T-helper 17 cell (primary cell): ENCODE measurements around the gene ZNF683. TPM values are rescaled to one million over a fixed set of nuclear protein-coding genes. Genes with fewer than 3 reads are reported as not detected.
"Not testable (repeated sequence)": the region's sequence is repeated elsewhere in the genome, so short reads cannot be mapped to it uniquely, and the experiment has no call there.

Source experiments
- ATAC-seq: fragments of 150-1000 bp; cut with Tn5 transposase; 2 replicates; pipeline ENCODE4 v1.10.0; 2021; ENCODE audit warnings: mild to moderate bottlenecking, moderate library complexity
- DNase-seq, 3 donors: peaks; one replicate each; pipeline versions ENCODE4 v3.0.0 to v3.0.0-alpha.2; 2020 to 2021
- H3K9me3 ChIP-seq: one replicate; pipeline ENCODE4 v1.7.0; 2013; ENCODE audit warnings: low read length, mild to moderate bottlenecking; ENCODE audit not compliant: control insufficient read depth, poor library complexity, severe bottlenecking
- H3K27ac Mint-ChIP-seq: one replicate; pipeline ENCODE4 v1.8.0; 2022; ENCODE audit warnings: mild to moderate bottlenecking, moderate library complexity, mixed read lengths
- H3K27me3 Mint-ChIP-seq: one replicate; pipeline ENCODE4 v1.8.0; 2022; ENCODE audit warnings: mixed read lengths
- H3K36me3 Mint-ChIP-seq: one replicate; pipeline ENCODE4 v1.8.0; 2022; ENCODE audit warnings: low read depth, mixed read lengths
- H3K4me1 Mint-ChIP-seq: one replicate; pipeline ENCODE4 v1.8.0; 2022; ENCODE audit warnings: mild to moderate bottlenecking, mixed read lengths
- H3K4me3 Mint-ChIP-seq: one replicate; pipeline ENCODE4 v1.8.0; 2022; ENCODE audit warnings: mild to moderate bottlenecking, moderate library complexity, mixed read lengths
- total RNA-seq, 4 donors: library from RNA in 2 of 4; stranded (reverse) in 2 of 4; gene quantifications; one replicate each; pipeline ENCODE4 v1.2.3 and lab custom pipeline; 2022 to 2026

ZNF683 gene
- total RNA-seq, 2 donors from 2014 or later, result not detected

- Mint-ChIP-seq H3K27me3 (peaks cover 49% of the 10 kb centered on the region), H3K36me3 (peaks cover 2% of the 10 kb centered on the region), H3K4me1 (peaks cover 3% of the 10 kb centered on the region), H3K4me3 (no peak overlapping the region), H3K27ac (no peak overlapping the region)
- no peaks in the 10 kb centered on the region for H3K9me3 ChIP-seq
- ATAC-seq (no peak), DNase-seq (no peak)
Observed at GRCh38 chr1:26403656-26404055, 31.1 kb upstream of the ZNF683 start.

GRCh38 chr1:26401891-26402290, 29.3 kb upstream of the ZNF683 start:
- H3K27me3 Mint-ChIP-seq, result peaks cover 49% of the 10 kb centered on the region
- H3K4me1 Mint-ChIP-seq, result no peaks in the 10 kb centered on the region
- no peaks in the 10 kb centered on the region for H3K9me3 ChIP-seq
- peaks cover 2% of the 10 kb centered on the region for H3K36me3 Mint-ChIP-seq
- DNase-seq (no peak), ATAC-seq (no peak)
- H3K4me3 Mint-ChIP-seq, result no peak overlapping the region
- no peak overlapping the region for H3K27ac Mint-ChIP-seq

DNA sequence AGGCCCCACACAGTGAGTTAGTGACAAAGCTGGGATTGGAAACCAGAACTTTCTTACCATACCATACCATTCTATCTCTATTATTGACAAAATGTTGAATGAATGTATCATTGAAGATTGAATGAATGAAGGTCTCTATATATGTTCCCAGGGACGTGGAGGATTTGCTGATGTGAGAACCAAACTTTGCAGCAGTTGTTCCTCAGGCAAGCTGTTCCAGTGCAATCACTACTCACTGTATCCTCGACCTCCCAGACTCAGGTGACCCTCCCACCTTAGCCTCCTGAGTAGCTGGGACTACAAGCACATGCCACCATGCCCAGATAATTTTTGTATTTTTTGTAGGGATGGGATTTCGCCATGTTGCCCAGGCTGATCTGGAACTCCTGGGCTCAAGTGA, 26.5 kb upstream of the ZNF683 start:
- ATAC-seq, result no peak
- Mint-ChIP-seq H3K27ac (no peak overlapping the region), H3K4me3 (no peak overlapping the region), H3K4me1 (peaks cover 4% of the 10 kb centered on the region), H3K27me3 (peaks cover 31% of the 10 kb centered on the region), H3K36me3 (peaks cover 2% of the 10 kb centered on the region)
- no peaks in the 10 kb centered on the region for H3K9me3 ChIP-seq
- DNase-seq, result no peak

DNA sequence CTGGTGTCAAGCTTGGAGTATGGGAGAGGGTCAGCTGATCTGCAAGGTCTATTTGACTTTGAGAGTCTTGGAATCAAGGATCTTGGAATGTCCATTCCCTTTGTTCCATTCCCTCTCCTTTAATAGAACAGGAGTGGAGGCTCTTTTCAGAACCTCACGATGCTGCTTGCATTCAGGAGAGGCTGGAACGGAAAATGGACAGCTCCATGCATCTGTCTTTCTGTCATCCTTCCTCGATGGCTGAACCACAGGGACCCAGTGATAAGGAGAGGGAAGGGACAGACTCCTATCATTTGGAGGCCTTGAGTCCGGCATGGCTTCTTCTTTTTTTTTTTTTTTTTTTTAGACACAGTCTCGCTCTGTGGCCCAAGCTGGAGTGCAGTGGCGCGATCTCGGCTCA, 23.2 kb upstream of the ZNF683 start:
- Mint-ChIP-seq H3K27me3 (peaks cover 4% of the 10 kb centered on the region), H3K4me1 (peaks cover 14% of the 10 kb centered on the region), H3K4me3 (no peak overlapping the region), H3K36me3 (no peaks in the 10 kb centered on the region), H3K27ac (peak overlapping the region; percentile 37)
- ATAC-seq (no peak), DNase-seq (no peak)
- H3K9me3 ChIP-seq, result no peaks in the 10 kb centered on the region

DNA sequence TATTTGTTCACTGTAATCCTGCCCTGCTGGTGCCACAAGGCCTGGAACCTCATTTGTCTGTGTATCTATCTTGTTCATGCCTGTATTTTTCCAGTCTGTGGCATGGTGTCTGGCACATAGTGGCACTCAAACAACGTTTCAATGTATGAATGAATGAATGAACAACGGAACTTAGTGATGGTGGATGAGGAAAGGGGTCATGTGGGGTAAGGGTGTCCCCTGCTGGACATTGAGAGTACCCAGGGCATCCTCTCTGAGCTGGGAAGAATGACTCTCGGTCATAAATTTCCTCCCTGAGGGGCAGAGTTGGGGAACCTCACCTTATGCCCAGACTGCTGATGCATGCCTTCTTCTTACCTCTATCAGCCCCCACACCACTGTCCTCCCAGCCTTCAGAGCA, 18.9 kb upstream of the ZNF683 start:
- H3K4me3 Mint-ChIP-seq, result peak overlapping the region; percentile 68
- no peak for DNase-seq
- H3K27me3 Mint-ChIP-seq, result no peaks in the 10 kb centered on the region
- no peak overlapping the region for H3K27ac Mint-ChIP-seq
- no peaks in the 10 kb centered on the region for H3K36me3 Mint-ChIP-seq
- no peaks in the 10 kb centered on the region for H3K9me3 ChIP-seq
- ATAC-seq, result peak; percentile 76
- peaks cover 19% of the 10 kb centered on the region for H3K4me1 Mint-ChIP-seq

DNA sequence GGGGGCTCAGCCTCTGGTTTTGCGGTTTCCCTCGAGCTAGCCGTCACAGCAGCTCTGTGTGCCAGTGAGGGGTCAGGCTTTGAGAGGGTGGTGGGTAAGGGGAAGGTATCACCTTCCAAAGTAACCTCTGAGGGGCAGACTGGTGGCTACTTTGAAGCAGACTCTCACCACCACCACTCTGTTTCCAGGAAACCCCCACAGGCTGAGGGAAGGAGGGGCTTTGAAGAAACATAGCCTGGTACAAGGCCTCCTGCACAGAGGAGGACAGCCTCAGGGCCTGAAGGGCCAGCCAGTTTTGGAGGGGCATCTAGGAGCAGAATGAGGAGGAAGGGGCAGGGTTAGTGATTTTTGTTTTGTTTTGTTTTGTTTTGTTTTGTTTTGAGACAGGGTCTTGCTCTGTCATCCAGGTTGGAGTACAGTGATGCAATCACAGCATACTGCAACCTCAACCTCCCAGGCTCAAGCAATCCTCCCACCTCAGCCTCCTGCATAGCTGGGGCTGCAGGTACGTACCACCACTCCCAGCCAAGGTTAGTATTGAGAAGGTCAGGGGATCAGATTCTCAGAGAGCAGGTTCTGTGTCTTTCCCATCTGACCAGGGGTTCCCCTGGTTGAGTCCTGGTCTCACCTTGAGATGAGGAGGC, 17.2 kb upstream of the ZNF683 start:
- ATAC-seq, result no peak
- H3K4me3 Mint-ChIP-seq, result no peak overlapping the region
- no peaks in the 10 kb centered on the region for H3K27me3 Mint-ChIP-seq

GRCh38 chr1:26388791-26389445, 16.4 kb upstream of the ZNF683 start:
- Mint-ChIP-seq H3K27me3 (no peaks in the 10 kb centered on the region), H3K36me3 (no peaks in the 10 kb centered on the region), H3K4me3 (no peak overlapping the region), H3K27ac (peak overlapping the region; percentile 21), H3K4me1 (peaks cover 29% of the 10 kb centered on the region)
- DNase-seq (no peak), ATAC-seq (no peak)
- H3K9me3 ChIP-seq, result no peaks in the 10 kb centered on the region

More for the DNA sequence above, 17.2 kb upstream of the ZNF683 start:
- Mint-ChIP-seq H3K4me1 (peaks cover 26% of the 10 kb centered on the region), H3K36me3 (no peaks in the 10 kb centered on the region), H3K27ac (peak overlapping the region; percentile 29)
- no peaks in the 10 kb centered on the region for H3K9me3 ChIP-seq
- DNase-seq, result no peak

DNA sequence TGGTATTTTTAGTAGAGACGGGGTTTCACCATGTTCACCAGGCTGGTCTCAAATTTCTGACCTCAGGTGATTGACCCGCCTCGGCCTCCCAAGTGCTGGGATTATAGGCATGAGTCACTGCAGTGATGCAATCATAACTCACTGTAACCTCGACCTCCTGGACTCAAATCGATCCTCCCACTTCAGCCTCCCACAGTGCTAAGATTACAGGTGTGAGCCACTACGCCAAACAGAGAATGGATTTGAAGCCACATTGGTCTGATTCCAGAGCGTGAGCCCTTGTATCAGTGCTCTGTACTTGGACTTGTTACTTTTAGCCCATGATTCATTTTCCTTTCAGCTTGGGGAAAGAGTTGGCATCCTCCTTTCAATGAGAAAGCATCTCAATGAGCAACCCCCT, 14.9 kb upstream of the ZNF683 start:
- no peak for ATAC-seq
- H3K27me3 Mint-ChIP-seq, result no peaks in the 10 kb centered on the region
- no peak overlapping the region for H3K4me3 Mint-ChIP-seq
- no peaks in the 10 kb centered on the region for H3K36me3 Mint-ChIP-seq
- peaks cover 29% of the 10 kb centered on the region for H3K4me1 Mint-ChIP-seq
- H3K27ac Mint-ChIP-seq, result no peak overlapping the region
- no peaks in the 10 kb centered on the region for H3K9me3 ChIP-seq
- no peak for DNase-seq

- Mint-ChIP-seq H3K4me3 (peak overlapping the region; percentile 70), H3K27ac (peak overlapping the region; percentile 43), H3K4me1 (peaks cover 22% of the 10 kb centered on the region)
- H3K36me3 Mint-ChIP-seq, H3K9me3 ChIP-seq, DNase-seq, H3K27me3 Mint-ChIP-seq, ATAC-seq: not testable (repeated sequence)
Observed at GRCh38 chr1:26385063-26385462, 12.5 kb upstream of the ZNF683 start.

GRCh38 chr1:26384076-26384475, 11.5 kb upstream of the ZNF683 start:
- H3K4me1 Mint-ChIP-seq, result peaks cover 26% of the 10 kb centered on the region
- DNase-seq, result no peak
- no peaks in the 10 kb centered on the region for H3K36me3 Mint-ChIP-seq
- ATAC-seq, result no peak
- H3K9me3 ChIP-seq, result no peaks in the 10 kb centered on the region
- H3K27me3 Mint-ChIP-seq, result no peaks in the 10 kb centered on the region
- no peak overlapping the region for H3K27ac Mint-ChIP-seq
- H3K4me3 Mint-ChIP-seq, result peak overlapping the region; percentile 39

DNA sequence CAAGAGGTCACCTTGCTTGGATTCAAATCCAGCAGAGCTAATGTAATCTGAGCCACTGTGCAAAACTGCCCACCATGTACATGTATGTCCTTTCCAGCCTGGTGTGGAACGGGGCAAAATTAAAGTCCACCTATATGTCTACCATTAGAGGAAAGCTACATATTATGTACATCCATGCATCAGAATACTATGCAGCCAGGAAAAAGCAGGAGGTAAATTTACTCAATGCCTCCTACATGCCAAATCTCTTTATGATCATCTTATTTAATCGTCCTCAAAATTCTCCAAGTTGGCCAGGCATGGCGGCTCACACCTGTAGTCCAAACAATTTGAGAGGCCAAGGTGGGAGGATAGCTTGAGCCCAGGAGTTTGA, 6.3 kb upstream of the ZNF683 start:
- H3K4me3 Mint-ChIP-seq, result peak overlapping the region; percentile 72
- H3K9me3 ChIP-seq, result no peaks in the 10 kb centered on the region
- no peaks in the 10 kb centered on the region for H3K36me3 Mint-ChIP-seq
- H3K4me1 Mint-ChIP-seq, result peaks cover 55% of the 10 kb centered on the region
- H3K27ac Mint-ChIP-seq, result peak overlapping the region; percentile 91
- DNase-seq (no peak), ATAC-seq (no peak)
- H3K27me3 Mint-ChIP-seq, result no peaks in the 10 kb centered on the region

DNA sequence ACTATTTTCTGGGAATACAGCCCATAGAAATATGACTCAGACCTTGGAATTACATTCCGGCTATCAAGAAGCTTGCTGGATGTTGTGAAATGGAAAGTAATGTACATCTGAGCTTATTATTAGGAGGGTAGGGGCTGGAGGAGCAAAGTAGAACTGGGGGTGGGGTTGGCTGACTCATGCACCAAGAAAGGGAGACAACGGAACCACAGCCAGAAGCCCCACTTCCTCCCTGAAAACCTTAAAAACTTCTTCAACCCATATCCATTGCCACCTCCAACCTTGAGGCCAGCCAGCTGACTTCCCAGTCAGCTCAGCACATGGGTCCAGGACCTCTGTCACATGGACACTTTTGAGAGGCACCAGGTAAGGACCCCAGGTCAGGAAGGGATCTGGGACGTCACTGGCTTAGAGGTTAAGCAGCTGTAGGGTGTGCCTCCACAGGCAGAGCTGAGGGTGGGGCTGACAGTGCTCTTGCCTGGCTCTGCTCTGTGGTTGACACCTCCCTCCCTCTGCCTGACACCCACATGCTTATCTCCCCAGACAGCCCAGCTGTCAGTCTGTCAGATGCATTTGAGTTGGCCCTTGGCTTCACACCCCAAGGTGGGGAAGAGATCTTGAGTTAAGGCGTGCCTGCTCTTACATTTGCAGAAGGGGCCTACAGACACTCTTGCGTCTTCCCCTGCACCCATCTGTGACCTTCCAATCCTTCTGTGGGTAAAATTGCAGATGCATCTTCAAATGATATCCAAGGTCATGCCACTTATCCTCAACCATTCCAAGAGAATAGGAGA, 5.7 kb upstream of the ZNF683 start:
- no peaks in the 10 kb centered on the region for H3K36me3 Mint-ChIP-seq
- DNase-seq (peak; percentile 36 to 57 (median 54)), ATAC-seq (peak; percentile 95)
- no peaks in the 10 kb centered on the region for H3K9me3 ChIP-seq
- H3K27me3 Mint-ChIP-seq, result no peaks in the 10 kb centered on the region
- H3K4me3 Mint-ChIP-seq, result peak overlapping the region; percentile 72
- H3K27ac Mint-ChIP-seq, result peak overlapping the region; percentile 91
- H3K4me1 Mint-ChIP-seq, result peaks cover 61% of the 10 kb centered on the region

- H3K36me3 Mint-ChIP-seq, result no peaks in the 10 kb centered on the region
- peak overlapping the region; percentile 37 for H3K4me3 Mint-ChIP-seq
- peak overlapping the region; percentile 92 for H3K27ac Mint-ChIP-seq
- no peaks in the 10 kb centered on the region for H3K9me3 ChIP-seq
- DNase-seq, result no peak
- peaks cover 74% of the 10 kb centered on the region for H3K4me1 Mint-ChIP-seq
- no peaks in the 10 kb centered on the region for H3K27me3 Mint-ChIP-seq
- ATAC-seq, result no peak
Observed at GRCh38 chr1:26376050-26376449, 3.5 kb upstream of the ZNF683 start.
